H9 (cell line): Measurements from ENCODE around the gene ZKSCAN4. TPM values are rescaled to one million over a fixed set of nuclear protein-coding genes. Genes with fewer than 3 reads are reported as not detected.

ENCODE experiments used
- DNase-seq: peaks from one replicate; pipeline ENCODE4 v3.0.0-alpha.2; 2017
- H2AFZ ChIP-seq: one replicate; pipeline ENCODE4 v1.6.1; 2013; ENCODE audit warnings: mild to moderate bottlenecking, low read length, control low read depth, moderate library complexity
- H2AK5ac ChIP-seq: 2 replicates; pipeline ENCODE4 v1.6.1; 2013; ENCODE audit warnings: low read length, control low read depth, mixed read lengths; ENCODE audit not compliant: insufficient read length
- H2BK120ac ChIP-seq: one replicate; pipeline ENCODE4 v1.6.1; 2013; ENCODE audit warnings: low read depth, mild to moderate bottlenecking, low read length, control low read depth, inconsistent platforms; ENCODE audit not compliant: poor library complexity, severe bottlenecking
- H2BK12ac ChIP-seq: 2 replicates; pipeline ENCODE4 v1.6.1; 2013; ENCODE audit warnings: low read length, control low read depth, mixed read lengths, low read depth; ENCODE audit not compliant: insufficient read length
- H2BK15ac ChIP-seq: 2 replicates; pipeline ENCODE4 v1.6.1; 2013; ENCODE audit warnings: low read depth, low read length, control low read depth
- H2BK20ac ChIP-seq: one replicate; pipeline ENCODE4 v1.6.1; 2013; ENCODE audit warnings: low read depth, mild to moderate bottlenecking, low read length, control low read depth, inconsistent platforms; ENCODE audit not compliant: poor library complexity, severe bottlenecking
- H2BK5ac ChIP-seq: 2 replicates; pipeline ENCODE4 v1.6.1; 2013; ENCODE audit warnings: low read length, control low read depth, mixed read lengths; ENCODE audit not compliant: insufficient read length
- H3K14ac ChIP-seq: 2 replicates; pipeline ENCODE4 v1.6.1; 2013; ENCODE audit warnings: low read length, control low read depth; ENCODE audit not compliant: insufficient read depth
- H3K18ac ChIP-seq: 2 replicates; pipeline ENCODE4 v1.6.1; 2013; ENCODE audit warnings: low read depth, mild to moderate bottlenecking, mixed read lengths, low read length, control low read depth; ENCODE audit not compliant: insufficient read length
- H3K23ac ChIP-seq: 2 replicates; pipeline ENCODE4 v1.6.1; 2013; ENCODE audit warnings: low read length, control low read depth, mixed read lengths, low read depth; ENCODE audit not compliant: insufficient read length
- H3K23me2 ChIP-seq: 2 replicates; pipeline ENCODE4 v1.6.1; 2013; ENCODE audit warnings: low read depth, mild to moderate bottlenecking, mixed read lengths, low read length, control low read depth; ENCODE audit not compliant: insufficient read length, poor library complexity, severe bottlenecking
- H3K27ac ChIP-seq: 2 replicates; pipeline ENCODE4 v1.5.1; 2013; ENCODE audit warnings: low read length, control low read depth, mixed read lengths, low read depth; ENCODE audit not compliant: insufficient read length
- H3K27me3 ChIP-seq: 2 replicates; pipeline ENCODE4 v1.6.1; 2013; ENCODE audit warnings: low read length, control low read depth, inconsistent platforms; ENCODE audit not compliant: insufficient read depth
- H3K4ac ChIP-seq: 2 replicates; pipeline ENCODE4 v1.6.1; 2013; ENCODE audit warnings: low read depth, mild to moderate bottlenecking, control low read depth, inconsistent platforms, low read length, moderate library complexity
- H3K4me1 ChIP-seq: 2 replicates; pipeline ENCODE4 v1.6.1; 2013; ENCODE audit warnings: low read length, control low read depth, inconsistent platforms; ENCODE audit not compliant: insufficient read depth
- H3K4me2 ChIP-seq: 2 replicates; pipeline ENCODE4 v1.6.1; 2013; ENCODE audit warnings: low read length, control low read depth, mixed read lengths; ENCODE audit not compliant: insufficient read length, insufficient read depth
- H3K56ac ChIP-seq: 2 replicates; pipeline ENCODE4 v1.6.1; 2013; ENCODE audit warnings: low read depth, mild to moderate bottlenecking, mixed read lengths, low read length, control low read depth; ENCODE audit not compliant: insufficient read length
- H3K79me1 ChIP-seq: 2 replicates; pipeline ENCODE4 v1.6.1; 2013; ENCODE audit warnings: low read depth, mild to moderate bottlenecking, moderate library complexity, low read length, control low read depth, inconsistent platforms; ENCODE audit not compliant: insufficient read depth, poor library complexity, severe bottlenecking
- H3K79me2 ChIP-seq: 2 replicates; pipeline ENCODE4 v1.6.1; 2013; ENCODE audit warnings: low read length, control low read depth, inconsistent platforms; ENCODE audit not compliant: insufficient read depth
- H3K9ac ChIP-seq: 2 replicates; pipeline ENCODE4 v1.6.1; 2013; ENCODE audit warnings: low read length, control low read depth, mixed read lengths; ENCODE audit not compliant: insufficient read length; ENCODE audit errors: extremely low read depth
- H3K9me3 ChIP-seq: one replicate; pipeline ENCODE4 v1.6.1; 2013; ENCODE audit warnings: low read depth, low read length, inconsistent platforms; ENCODE audit not compliant: control insufficient read depth
- H3T11ph ChIP-seq: one replicate; pipeline ENCODE4 v1.6.1; 2013; ENCODE audit warnings: mild to moderate bottlenecking, low read length, control low read depth, inconsistent platforms
- H4K20me1 ChIP-seq: one replicate; pipeline ENCODE4 v1.6.1; 2013; ENCODE audit not compliant: control insufficient read depth, insufficient read length, insufficient read depth
- H4K5ac ChIP-seq: 2 replicates; pipeline ENCODE4 v1.6.1; 2013; ENCODE audit warnings: low read depth, mild to moderate bottlenecking, mixed read lengths, low read length, control low read depth; ENCODE audit not compliant: insufficient read length
- H4K8ac ChIP-seq: replicated peaks from 2 replicates; pipeline ENCODE4 v1.6.1; 2013; ENCODE audit warnings: low read length, control low read depth, mixed read lengths, low read depth; ENCODE audit not compliant: insufficient read length
- H4K91ac ChIP-seq: 2 replicates; pipeline ENCODE4 v1.6.1; 2013; ENCODE audit warnings: low read depth, mild to moderate bottlenecking, moderate library complexity, mixed read lengths, low read length, control low read depth; ENCODE audit not compliant: insufficient read length
- H3K27ac Mint-ChIP-seq, 3 experiments: 2 replicates in 2 of 3; 3 replicates in 1 of 3; pipeline ENCODE4 v1.8.0; 2020 to 2021; ENCODE audit warnings: mixed read lengths in 3 of 3, mild to moderate bottlenecking in 1 of 3, moderate library complexity in 1 of 3
- H3K27me3 Mint-ChIP-seq: 2 replicates; pipeline ENCODE4 v1.8.0; 2021; ENCODE audit warnings: low read depth, mild to moderate bottlenecking, moderate library complexity, mixed read lengths
- H3K36me3 Mint-ChIP-seq, 3 experiments: 2 replicates in 2 of 3; 3 replicates in 1 of 3; pipeline ENCODE4 v1.8.0; 2020 to 2021; ENCODE audit warnings: low read depth in 3 of 3, mixed read lengths in 3 of 3; ENCODE audit not compliant: insufficient read depth in 1 of 3
- H3K4me1 Mint-ChIP-seq, 2 experiments: 2 replicates each; pipeline ENCODE4 v1.8.0; 2020; ENCODE audit warnings: mixed read lengths in 2 of 2
- H3K4me3 Mint-ChIP-seq, 2 experiments: 2 replicates in 1 of 2; 3 replicates in 1 of 2; pipeline ENCODE4 v1.8.0; 2020 to 2021; ENCODE audit warnings: mild to moderate bottlenecking in 2 of 2, mixed read lengths in 2 of 2, moderate library complexity in 1 of 2
- H3K9me3 Mint-ChIP-seq, 2 experiments: 2 replicates in 1 of 2; 3 replicates in 1 of 2; pipeline ENCODE4 v1.8.0; 2020; ENCODE audit warnings: mild to moderate bottlenecking in 2 of 2, mixed read lengths in 2 of 2, moderate library complexity in 1 of 2
- CTCF ChIP-seq: fragments of 200-600 bp; sonication (generic); conservative IDR thresholded peaks from 3 replicates; pipeline ENCODE4 v1.8.0; 2021; ENCODE audit warnings: antibody characterized with exemption, mild to moderate bottlenecking
- WGBS: extraction: QIAGEN DNeasy Blood & Tissue Kit; methylation state at CpG from one replicate; pipeline ENCODE4 v1.1.7; 2013; ENCODE audit warnings: missing lambda C conversion rate, low lambda C conversion rate, mixed read lengths; ENCODE audit not compliant: insufficient read length; ENCODE audit errors: extremely low coverage; 5-methylcytosine and 5-hydroxymethylcytosine counted together
- total RNA-seq: library from RNA; stranded (reverse); gene quantifications from 2 replicates; pipeline ENCODE4 v1.2.1, GENCODE V29; 2021

The ZKSCAN4 gene
- total RNA-seq, 1 experiment from 2014 or later: 8.8 TPM

- no CpG with 5 or more reads among the region's 3 CpGs for WGBS
- Histone ChIP-seq H3K4me1 (no peaks in the 10 kb centered on the region), H3K23me2 (no peaks in the 10 kb centered on the region), H2BK20ac (no peak overlapping the region), H3K9ac (no peak overlapping the region), H2BK120ac (no peak overlapping the region), H3K18ac (no peak overlapping the region), H4K8ac (no peak overlapping the region), H3T11ph (no peak overlapping the region), H3K79me1 (no peaks in the 10 kb centered on the region), H3K27me3 (no peaks in the 10 kb centered on the region), H3K9me3 (no peaks in the 10 kb centered on the region), H2BK12ac (no peak overlapping the region), H3K79me2 (no peaks in the 10 kb centered on the region), H3K4me2 (no peak overlapping the region), H3K56ac (no peak overlapping the region), H2AK5ac (no peak overlapping the region), H4K20me1 (no peaks in the 10 kb centered on the region), H4K91ac (no peak overlapping the region), H2AFZ (no peak overlapping the region), H3K23ac (no peak overlapping the region), H2BK5ac (no peak overlapping the region), H4K5ac (no peak overlapping the region), H3K4ac (no peak overlapping the region), H2BK15ac (no peak overlapping the region), H3K14ac (no peak overlapping the region), H3K27ac (no peak overlapping the region)
- Mint-ChIP-seq H3K36me3 (peaks cover 22 to 45% (median 37%) of the 10 kb centered on the region in 3 experiments), H3K9me3 (peaks cover 0 to 2% of the 10 kb centered on the region in 2 experiments; a peak in 2 of 5 replicates), H3K4me3 (no peak overlapping the region), H3K27me3 (no peaks in the 10 kb centered on the region), H3K4me1 (peaks cover 5 to 12% of the 10 kb centered on the region in 2 experiments), H3K27ac (peak overlapping the region in 2 of 3 experiments; percentile 1 to 47; a peak in 2 of 7 replicates)
- no peak for DNase-seq
- TF ChIP-seq CTCF: no peak
Observed at GRCh38 chr6:28235912-28236452, 16.1 kb downstream of the ZKSCAN4 start.
